ENCODE results near the gene SRPK3. TPM values are rescaled to one million over a fixed set of nuclear protein-coding genes. Genes with fewer than 3 reads are reported as not detected.

SRPK3 gene
- total and polyA plus RNA-seq, 2 donors (not counting 1 experiment from before 2014, with no cell fraction given), result not detected

DNA sequence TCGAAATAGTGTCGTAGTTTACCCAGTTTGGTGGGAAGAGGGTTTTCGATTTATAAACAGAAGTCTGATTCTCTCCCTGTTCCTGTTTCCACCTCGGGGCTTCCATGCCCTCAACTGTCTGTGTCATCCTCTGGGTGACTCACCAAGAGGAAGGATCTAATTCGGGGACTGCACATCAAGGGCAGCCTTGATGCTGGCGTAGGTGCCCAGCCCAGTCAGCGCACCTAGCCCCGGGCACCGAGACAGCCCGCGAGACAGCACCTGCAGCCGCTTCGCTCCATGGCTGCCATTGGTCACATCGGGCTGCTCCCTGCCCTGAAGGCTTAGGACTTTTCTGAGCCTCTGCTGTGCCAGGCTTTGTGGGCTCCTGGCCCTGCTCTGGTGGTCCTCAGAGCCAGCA is 48.4 kb upstream of the SRPK3 start:
- H3K4me2 ChIP-seq (replicated peaks; ENCODE audit: low read depth, low read length, poor library complexity, severe bottlenecking), result no peak overlapping the region
- H3K9ac ChIP-seq (ENCODE audit: low read length), result no peak overlapping the region
- no peaks in the 10 kb centered on the region for H3K27me3 Mint-ChIP-seq
- no peak overlapping the region for H3K27ac ChIP-seq (ENCODE audit: low read length in 2 of 2)
- 90% methylated on average over 2 of the region's 14 CpGs for WGBS (ENCODE audit: insufficient coverage)
- H3K9me3 Mint-ChIP-seq (ENCODE audit: insufficient read depth), result no peaks in the 10 kb centered on the region
- H3K4me1 ChIP-seq (ENCODE audit: control insufficient read depth in 2 of 2, insufficient read depth in 2 of 2, low read length in 2 of 2), result peaks cover 9 to 18% of the 10 kb centered on the region in 2 donors
- ATAC-seq (ENCODE audit: low read depth) (no peak), DNase-seq (no peak)
- H3K4me3 ChIP-seq (ENCODE audit: control extremely low read depth in 1 of 5, extremely low read depth in 1 of 5, insufficient read depth in 1 of 5, low read depth in 2 of 5, low read length in 4 of 5), result no peak overlapping the region
- intact Hi-C loops (cut with micrococcal nuclease), result no loop called here
- TF ChIP-seq, protein P1, sequence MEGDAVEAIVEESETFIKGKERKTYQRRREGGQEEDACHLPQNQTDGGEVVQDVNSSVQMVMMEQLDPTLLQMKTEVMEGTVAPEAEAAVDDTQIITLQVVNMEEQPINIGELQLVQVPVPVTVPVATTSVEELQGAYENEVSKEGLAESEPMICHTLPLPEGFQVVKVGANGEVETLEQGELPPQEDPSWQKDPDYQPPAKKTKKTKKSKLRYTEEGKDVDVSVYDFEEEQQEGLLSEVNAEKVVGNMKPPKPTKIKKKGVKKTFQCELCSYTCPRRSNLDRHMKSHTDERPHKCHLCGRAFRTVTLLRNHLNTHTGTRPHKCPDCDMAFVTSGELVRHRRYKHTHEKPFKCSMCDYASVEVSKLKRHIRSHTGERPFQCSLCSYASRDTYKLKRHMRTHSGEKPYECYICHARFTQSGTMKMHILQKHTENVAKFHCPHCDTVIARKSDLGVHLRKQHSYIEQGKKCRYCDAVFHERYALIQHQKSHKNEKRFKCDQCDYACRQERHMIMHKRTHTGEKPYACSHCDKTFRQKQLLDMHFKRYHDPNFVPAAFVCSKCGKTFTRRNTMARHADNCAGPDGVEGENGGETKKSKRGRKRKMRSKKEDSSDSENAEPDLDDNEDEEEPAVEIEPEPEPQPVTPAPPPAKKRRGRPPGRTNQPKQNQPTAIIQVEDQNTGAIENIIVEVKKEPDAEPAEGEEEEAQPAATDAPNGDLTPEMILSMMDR (IDR thresholded peaks at IDR 0.05), result no peak
- no peak for TF ChIP-seq EZH2 (IDR thresholded peaks at IDR 0.05; ENCODE audit: borderline replicate concordance, insufficient read depth, low read depth, low read length, poor library complexity, severe bottlenecking)
- peaks cover 31% of the 10 kb centered on the region for H3K4me1 Mint-ChIP-seq
- ChIA-PET POLR2A (no interaction called here), CTCF (no interaction called here)
- peaks cover 0 to 3% (median 0%) of the 10 kb centered on the region in 3 donors for H3K9me3 ChIP-seq (ENCODE audit: control extremely low read depth in 1 of 3, control insufficient read depth in 2 of 3, insufficient read depth in 1 of 3, low read length in 2 of 3)
- peaks cover 49% of the 10 kb centered on the region for H3K79me2 ChIP-seq (ENCODE audit: control insufficient read depth, insufficient read depth, low read length)
- no peak overlapping the region for H2AFZ ChIP-seq (ENCODE audit: insufficient read depth, low read depth, low read length, poor library complexity, severe bottlenecking)
- H3K36me3 ChIP-seq (replicated peaks in 1 of 2; ENCODE audit: control extremely low read depth in 1 of 2, control insufficient read depth in 1 of 2, extremely low read depth in 1 of 2, insufficient read depth in 2 of 2, low read length in 1 of 2), result peaks cover 0 to 22% of the 10 kb centered on the region in 2 experiments
- no peaks in the 10 kb centered on the region for H4K20me1 ChIP-seq (ENCODE audit: control insufficient read depth, insufficient read depth, low read length, poor library complexity, severe bottlenecking)
- no peak overlapping the region for H3K4me3 Mint-ChIP-seq
- no peak overlapping the region for H3K27ac Mint-ChIP-seq
- no peaks in the 10 kb centered on the region for H3K27me3 ChIP-seq (replicated peaks in 1 of 4; ENCODE audit: control extremely low read depth in 1 of 4, control insufficient read depth in 3 of 4, insufficient read depth in 4 of 4, low read length in 3 of 4)

DNA sequence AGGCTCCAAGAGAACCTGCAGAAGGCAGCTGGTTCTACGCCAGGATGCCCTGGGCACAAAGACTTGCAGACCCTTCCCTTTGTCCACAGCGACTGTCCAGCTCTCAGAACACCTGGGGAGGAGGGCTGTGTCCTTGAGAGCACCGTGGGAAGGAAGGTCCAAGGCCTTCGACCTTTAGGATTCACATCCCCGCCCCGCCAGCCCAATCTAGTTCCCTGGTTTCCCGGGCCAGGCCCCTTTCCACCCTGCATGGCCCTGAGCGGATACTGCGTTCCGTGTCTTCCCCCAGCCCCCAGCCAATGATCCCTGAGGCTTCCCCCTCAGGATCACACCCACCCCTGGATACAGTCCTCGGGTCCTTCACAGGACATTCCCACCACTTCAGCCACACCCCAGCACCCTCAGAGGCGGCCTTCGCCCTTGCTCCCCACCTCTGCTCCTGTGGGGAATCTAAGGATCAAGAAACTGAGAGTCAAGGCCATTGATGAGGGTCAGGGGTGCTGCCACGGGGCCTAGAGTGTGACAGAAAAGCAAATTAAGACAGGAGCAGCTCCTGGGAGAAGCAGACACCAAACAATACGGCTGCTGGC is 47.1 kb upstream of the SRPK3 start:
- ChIA-PET CTCF (interaction anchor here (0.8 kb wide), 1 partner anchor 13 kb away, joined by 3 read pairs; no protein-coding TSS in a partner anchor), POLR2A (interaction anchor here (0.6 kb wide), 1 partner anchor 158 kb away, joined by 7 read pairs; no protein-coding TSS in a partner anchor)
- TF ChIP-seq EZH2 (IDR thresholded peaks at IDR 0.05; ENCODE audit: borderline replicate concordance, insufficient read depth, low read depth, low read length, poor library complexity, severe bottlenecking), result no peak
- TF ChIP-seq, protein P1 (IDR thresholded peaks at IDR 0.05), result no peak
- no peak for DNase-seq
- Histone ChIP-seq H3K4me3 (ENCODE audit: control extremely low read depth in 1 of 5, extremely low read depth in 1 of 5, insufficient read depth in 1 of 5, low read depth in 2 of 5, low read length in 4 of 5) (no peak overlapping the region), H3K79me2 (ENCODE audit: control insufficient read depth, insufficient read depth, low read length) (peaks cover 37% of the 10 kb centered on the region), H3K9ac (ENCODE audit: low read length) (no peak overlapping the region), H3K4me1 (ENCODE audit: control insufficient read depth in 2 of 2, insufficient read depth in 2 of 2, low read length in 2 of 2) (peaks cover 3 to 8% of the 10 kb centered on the region in 2 donors), H3K27me3 (replicated peaks in 1 of 4; ENCODE audit: control extremely low read depth in 1 of 4, control insufficient read depth in 3 of 4, insufficient read depth in 4 of 4, low read length in 3 of 4) (no peaks in the 10 kb centered on the region), H3K36me3 (replicated peaks in 1 of 2; ENCODE audit: control extremely low read depth in 1 of 2, control insufficient read depth in 1 of 2, extremely low read depth in 1 of 2, insufficient read depth in 2 of 2, low read length in 1 of 2) (peaks cover 0 to 25% of the 10 kb centered on the region in 2 experiments), H4K20me1 (ENCODE audit: control insufficient read depth, insufficient read depth, low read length, poor library complexity, severe bottlenecking) (no peaks in the 10 kb centered on the region), H3K9me3 (ENCODE audit: control extremely low read depth in 1 of 3, control insufficient read depth in 2 of 3, insufficient read depth in 1 of 3, low read length in 2 of 3) (peaks cover 0 to 3% (median 0%) of the 10 kb centered on the region in 3 donors), H2AFZ (ENCODE audit: insufficient read depth, low read depth, low read length, poor library complexity, severe bottlenecking) (no peak overlapping the region), H3K27ac (ENCODE audit: low read length in 2 of 2) (no peak overlapping the region), H3K4me2 (replicated peaks; ENCODE audit: low read depth, low read length, poor library complexity, severe bottlenecking) (no peak overlapping the region)
- Mint-ChIP-seq H3K4me3 (no peak overlapping the region), H3K27me3 (no peaks in the 10 kb centered on the region), H3K27ac (no peak overlapping the region), H3K9me3 (ENCODE audit: insufficient read depth) (no peaks in the 10 kb centered on the region), H3K4me1 (peaks cover 24% of the 10 kb centered on the region)
- 100% methylated on average over 12 of the region's 15 CpGs for WGBS (ENCODE audit: insufficient coverage)
- intact Hi-C loops (cut with micrococcal nuclease), result no loop called here
- no peak for ATAC-seq (ENCODE audit: low read depth)

Data from B cell (primary cell).